HepG2 (cell line): ENCODE results near the gene SLTM. TPM values are rescaled to one million over a fixed set of nuclear protein-coding genes. Genes with fewer than 3 reads are reported as not detected.
A peak's percentile ranks its signal among the peaks of the same experiment; 100 is the strongest.

Experiments
- CSRNP1 ChIP-seq: sonication (generic); formaldehyde crosslinking; IDR thresholded peaks from 2 replicates; pipeline ENCODE4 v1.8.1; 2023; ENCODE audit warnings: mild to moderate bottlenecking, missing genetic modification reagents
- EED ChIP-seq: sonication (generic); formaldehyde crosslinking; IDR thresholded peaks from 2 replicates; pipeline ENCODE4 v1.5.0; 2020; ENCODE audit warnings: mild to moderate bottlenecking, missing genetic modification reagents
- ETV5 ChIP-seq: IDR thresholded peaks from 2 replicates; pipeline ENCODE4 v1.6.1; 2018; ENCODE audit warnings: missing biosample characterization, missing genetic modification reagents, inconsistent platforms, borderline replicate concordance
- GFI1 ChIP-seq: sonication (generic); formaldehyde crosslinking; IDR thresholded peaks from 2 replicates; pipeline ENCODE4 v1.5.0; 2020; ENCODE audit warnings: missing genetic modification reagents, mild to moderate bottlenecking, borderline replicate concordance
- IRF1 ChIP-seq: sonication (generic); formaldehyde crosslinking; IDR thresholded peaks from 2 replicates; pipeline ENCODE4 v1.4.0; 2020; ENCODE audit warnings: low read depth, mild to moderate bottlenecking, missing genetic modification reagents
- KDM1A ChIP-seq: IDR thresholded peaks from 2 replicates; pipeline ENCODE4 v1.6.1; 2016; ENCODE audit warnings: missing compliant biosample characterization
- KDM5B ChIP-seq: sonication (generic); formaldehyde crosslinking; IDR thresholded peaks from 2 replicates; pipeline ENCODE4 v1.4.0; 2020; ENCODE audit warnings: missing genetic modification reagents, mild to moderate bottlenecking, borderline replicate concordance
- MAFG ChIP-seq: sonication (generic); formaldehyde crosslinking; IDR thresholded peaks from 2 replicates; pipeline ENCODE4 v1.5.1; 2020; ENCODE audit warnings: mild to moderate bottlenecking, missing genetic modification reagents
- MIER3 ChIP-seq: IDR thresholded peaks from 2 replicates; pipeline ENCODE4 v1.6.1; 2016; ENCODE audit warnings: missing compliant biosample characterization, borderline replicate concordance
- MLX ChIP-seq: IDR thresholded peaks from 2 replicates; pipeline ENCODE4 v1.6.1; 2016
- NFRKB ChIP-seq: fragments of 450-650 bp; IDR thresholded peaks from 2 replicates; pipeline ENCODE4 v1.6.1; 2017
- NR1H2 ChIP-seq: sonication (generic); formaldehyde crosslinking; IDR thresholded peaks from 2 replicates; pipeline ENCODE4 v1.8.1; 2022; ENCODE audit warnings: low read depth, missing genetic modification reagents, borderline replicate concordance
- ONECUT2 ChIP-seq: sonication (generic); formaldehyde crosslinking; IDR thresholded peaks from 2 replicates; pipeline ENCODE4 v1.4.0; 2020; ENCODE audit warnings: missing genetic modification reagents
- PCBP2 ChIP-seq: fragments of 200-400 bp; formaldehyde crosslinking; optimal IDR thresholded peaks from 2 replicates; pipeline ENCODE3; 2018; ENCODE audit warnings: low read length, low read depth; ENCODE audit not compliant: poor library complexity, severe bottlenecking
- POLR2AphosphoS2 ChIP-seq: IDR thresholded peaks from 2 replicates; pipeline ENCODE4 v1.6.1; 2011; ENCODE audit warnings: low read depth, low read length, improper control_type of control experiment
- REXO4 ChIP-seq: sonication (generic); formaldehyde crosslinking; IDR thresholded peaks from 2 replicates; pipeline ENCODE4 v1.8.0; 2022; ENCODE audit warnings: missing genetic modification reagents, mild to moderate bottlenecking, borderline replicate concordance
- THRA ChIP-seq: sonication (generic); formaldehyde crosslinking; IDR thresholded peaks from 2 replicates; pipeline ENCODE4 v1.4.0; 2020; ENCODE audit warnings: missing genetic modification reagents, borderline replicate concordance
- ZBTB38 ChIP-seq: sonication (generic); formaldehyde crosslinking; IDR thresholded peaks from 2 replicates; pipeline ENCODE4 v1.5.1; 2020; ENCODE audit warnings: mild to moderate bottlenecking, missing genetic modification reagents
- ZIK1 ChIP-seq: sonication (generic); formaldehyde crosslinking; IDR thresholded peaks from 2 replicates; pipeline ENCODE4 v1.5.0; 2020; ENCODE audit warnings: mild to moderate bottlenecking, low read depth, missing genetic modification reagents, borderline replicate concordance
- ZNF224 ChIP-seq: sonication (generic); formaldehyde crosslinking; IDR thresholded peaks from 2 replicates; pipeline ENCODE4 v1.5.0; 2020; ENCODE audit warnings: mild to moderate bottlenecking, missing genetic modification reagents
- ZNF24 ChIP-seq: fragments of 450-650 bp; IDR thresholded peaks from 2 replicates; pipeline ENCODE4 v1.6.1; 2017; ENCODE audit warnings: antibody characterized with exemption, mild to moderate bottlenecking
- ZNF326 ChIP-seq: sonication (generic); formaldehyde crosslinking; IDR thresholded peaks from 2 replicates; pipeline ENCODE4 v1.4.0; 2020; ENCODE audit warnings: missing genetic modification reagents, borderline replicate concordance
- ZNF562 ChIP-seq: sonication (generic); formaldehyde crosslinking; IDR thresholded peaks from 2 replicates; pipeline ENCODE4 v1.8.0; 2022; ENCODE audit warnings: missing genetic modification reagents, borderline replicate concordance
- ZNF570 ChIP-seq: sonication (generic); formaldehyde crosslinking; IDR thresholded peaks from 2 replicates; pipeline ENCODE4 v1.4.0; 2020; ENCODE audit warnings: mild to moderate bottlenecking, missing genetic modification reagents, borderline replicate concordance
- ZNF614 ChIP-seq: IDR thresholded peaks from 2 replicates; pipeline ENCODE4 v1.6.1; 2018; ENCODE audit warnings: missing biosample characterization, missing genetic modification reagents, inconsistent platforms, borderline replicate concordance
- ZNF772 ChIP-seq: sonication (generic); formaldehyde crosslinking; IDR thresholded peaks from 2 replicates; pipeline ENCODE4 v1.5.0; 2020; ENCODE audit warnings: mild to moderate bottlenecking, missing genetic modification reagents
- polyA plus RNA-seq, 8 experiments: library from polyadenylated mRNA; depleted of rRNA in 3 of 8; stranded (reverse) in 7 of 8; unstranded in 1 of 8; fragments of >200 nt; fragmentation: Illumina TruSeq in 4 of 8; extraction: Trizol in 4 of 8; gene quantifications; 2 replicates each; pipeline versions ENCODE4 v1.2.1 to v1.2.3, GENCODE V29; 2011 to 2016; ENCODE audit warnings: low read depth in 4 of 8, missing spikeins in 1 of 8, mixed read lengths in 1 of 8; ENCODE audit not compliant: insufficient read depth in 1 of 8
- total RNA-seq, 5 experiments: library from RNA; depleted of rRNA; stranded (reverse); fragments of >200 nt; fragmentation: Illumina TruSeq; extraction: Trizol; gene quantifications; 2 replicates each; pipeline ENCODE4 v1.2.3, GENCODE V29; 2016; ENCODE audit warnings: low read depth in 1 of 5

The SLTM gene
- total and polyA plus RNA-seq, 2 of the 13 experiments (the other 11 are each of a cell fraction or from before 2014, with no cell fraction given), result 22.0 to 64.2 TPM

GRCh38 chr15:58933281-58934113, at the start of gene SLTM (continued):
- TF ChIP-seq ZIK1 (CRISPR knock-in tag), result peak; percentile 93
- TF ChIP-seq NFRKB, result peak; percentile 73; the same call in 1 of the 2 replicates
- no peak for TF ChIP-seq ZNF570 (CRISPR knock-in tag)
- peak; percentile 29 for TF ChIP-seq IRF1 (CRISPR knock-in tag)
- TF ChIP-seq KDM1A (CRISPR knock-in tag), result 0 out of 2 replicates have a peak, but pooled peaks have one; percentile 15
- TF ChIP-seq MAFG, result no peak
- 0 out of 2 replicates have a peak, but pooled peaks have one; percentile 33 for TF ChIP-seq MLX (CRISPR knock-in tag)
- peak; percentile 90 for TF ChIP-seq KDM5B (CRISPR knock-in tag)
- TF ChIP-seq ZNF772, result peak; percentile 56; the same call in 1 of the 2 replicates
- no peak for TF ChIP-seq ZNF326 (CRISPR knock-in tag)
- TF ChIP-seq ONECUT2 (CRISPR knock-in tag), result peak; percentile 28; the same call in 1 of the 2 replicates
- TF ChIP-seq POLR2AphosphoS2, result no peak
- TF ChIP-seq GFI1 (CRISPR knock-in tag), result peak; percentile 62; the same call in 1 of the 2 replicates
- TF ChIP-seq NR1H2 (CRISPR knock-in tag), result peak; percentile 74; the same call in 1 of the 2 replicates
- no peak; the same call in 1 of the 2 replicates for TF ChIP-seq ZNF614 (CRISPR knock-in tag)
- TF ChIP-seq REXO4 (CRISPR knock-in tag), result peak; percentile 75; the same call in 1 of the 2 replicates
- TF ChIP-seq ZNF24, result no peak
- TF ChIP-seq MIER3 (CRISPR knock-in tag), result peak; percentile 45; the same call in 1 of the 2 replicates
- no peak for TF ChIP-seq ZNF562 (CRISPR knock-in tag)
- TF ChIP-seq ZNF224 (CRISPR knock-in tag), result no peak
- TF ChIP-seq ETV5 (CRISPR knock-in tag), result peak; percentile 43
- TF ChIP-seq PCBP2, result no peak
- no peak for TF ChIP-seq CSRNP1 (CRISPR knock-in tag)
- peak; percentile 92 for TF ChIP-seq EED
- peak; percentile 92 for TF ChIP-seq ZBTB38 (CRISPR knock-in tag)
- no peak; the same call in 1 of the 2 replicates for TF ChIP-seq THRA (CRISPR knock-in tag)
